SK-N-MC (cell line): ENCODE results near the gene TDRD5.

Experiments
- EZH2 ChIP-seq: fragments of 200-600 bp; sonication (generic); IDR thresholded peaks from one replicate; pipeline ENCODE4 v1.6.1; 2017; ENCODE audit warnings: antibody characterized with exemption
- FOXP2 ChIP-seq: optimal IDR thresholded peaks from 2 replicates; pipeline ENCODE3; 2011; ENCODE audit warnings: mild to moderate bottlenecking, moderate library complexity; ENCODE audit not compliant: insufficient read depth; ENCODE audit errors: extremely low read length, control extremely low read depth
- POLR2AphosphoS5 ChIP-seq: IDR thresholded peaks from 2 replicates; pipeline ENCODE4 v1.6.1; 2012; ENCODE audit warnings: mild to moderate bottlenecking, low read depth, low read length, borderline replicate concordance

- no peak for TF ChIP-seq POLR2AphosphoS5
- no peak for TF ChIP-seq FOXP2
- no peak for TF ChIP-seq EZH2
Observed at GRCh38 chr1:179708434-179709195, 117.0 kb downstream of the TDRD5 start.
